Loucy (cell line): Measurements from ENCODE around the gene CDCP1.

Source experiments
- H2AFZ ChIP-seq: fragments of 200-600 bp; sonication (generic); 2 replicates; pipeline ENCODE4 v1.6.0; 2016; ENCODE audit warnings: antibody characterized with exemption, mild to moderate bottlenecking, low read length, moderate library complexity
- H3F3A ChIP-seq: fragments of 200-600 bp; 2 replicates; pipeline ENCODE4 v1.6.0; 2016; ENCODE audit warnings: antibody characterized with exemption, low read depth, mild to moderate bottlenecking
- H3K27me3 ChIP-seq: fragments of 200-600 bp; sonication (generic); 2 replicates; pipeline ENCODE4 v1.6.1; 2014; ENCODE audit warnings: low read length, mild to moderate bottlenecking; ENCODE audit not compliant: insufficient read depth, poor library complexity, severe bottlenecking
- H3K36me3 ChIP-seq: fragments of 200-600 bp; sonication (generic); 2 replicates; pipeline ENCODE4 v1.6.1; 2016; ENCODE audit warnings: low read length; ENCODE audit not compliant: insufficient read depth
- H3K4me1 ChIP-seq: fragments of 200-600 bp; sonication (generic); 2 replicates; pipeline ENCODE4 v1.5.1; 2014; ENCODE audit warnings: low read length, mild to moderate bottlenecking; ENCODE audit not compliant: insufficient read depth, poor library complexity, severe bottlenecking
- H3K4me2 ChIP-seq: fragments of 200-600 bp; sonication (generic); 2 replicates; pipeline ENCODE4 v1.6.0; 2014; ENCODE audit warnings: antibody characterized with exemption, low read length, low read depth, mild to moderate bottlenecking; ENCODE audit not compliant: poor library complexity, severe bottlenecking
- H3K4me3 ChIP-seq: fragments of 200-600 bp; sonication (generic); 2 replicates; pipeline ENCODE4 v1.5.1; 2014; ENCODE audit warnings: low read length, mild to moderate bottlenecking, mixed read lengths; ENCODE audit not compliant: poor library complexity, severe bottlenecking
- H3K79me2 ChIP-seq: fragments of 200-600 bp; sonication (generic); 2 replicates; pipeline ENCODE4 v1.6.1; 2014; ENCODE audit warnings: low read length; ENCODE audit not compliant: insufficient read depth
- H3K9ac ChIP-seq: fragments of 200-600 bp; sonication (generic); 2 replicates; pipeline ENCODE4 v1.6.0; 2014; ENCODE audit warnings: mild to moderate bottlenecking, low read depth, low read length, moderate library complexity; ENCODE audit not compliant: poor library complexity, severe bottlenecking
- H3K9me2 ChIP-seq: fragments of 200-600 bp; sonication (generic); replicated peaks from 2 replicates; pipeline ENCODE4 v1.6.1; 2016; ENCODE audit warnings: low read depth, low read length, mixed read lengths
- H3K9me3 ChIP-seq: fragments of 200-600 bp; sonication (generic); 2 replicates; pipeline ENCODE4 v1.6.1; 2014; ENCODE audit warnings: mild to moderate bottlenecking, antibody characterized with exemption, low read length, low read depth; ENCODE audit not compliant: insufficient read depth
- H4K20me1 ChIP-seq: fragments of 200-600 bp; sonication (generic); 2 replicates; pipeline ENCODE4 v1.6.0; 2014; ENCODE audit warnings: antibody characterized with exemption, low read length, mild to moderate bottlenecking; ENCODE audit not compliant: insufficient read depth, poor library complexity, severe bottlenecking
- EZH2phosphoT487 ChIP-seq: fragments of 200-600 bp; IDR thresholded peaks from 2 replicates; pipeline ENCODE4 v1.6.1; 2018; ENCODE audit warnings: antibody characterized with exemption, mild to moderate bottlenecking, moderate library complexity, borderline replicate concordance
- TF ChIP-seq, protein P1 (sequence below): fragments of 200-600 bp; sonication (generic); conservative IDR thresholded peaks from 2 replicates; pipeline ENCODE4 v1.5.1; 2014; ENCODE audit warnings: mild to moderate bottlenecking, antibody characterized with exemption, low read length

CDCP1 gene

DNA sequence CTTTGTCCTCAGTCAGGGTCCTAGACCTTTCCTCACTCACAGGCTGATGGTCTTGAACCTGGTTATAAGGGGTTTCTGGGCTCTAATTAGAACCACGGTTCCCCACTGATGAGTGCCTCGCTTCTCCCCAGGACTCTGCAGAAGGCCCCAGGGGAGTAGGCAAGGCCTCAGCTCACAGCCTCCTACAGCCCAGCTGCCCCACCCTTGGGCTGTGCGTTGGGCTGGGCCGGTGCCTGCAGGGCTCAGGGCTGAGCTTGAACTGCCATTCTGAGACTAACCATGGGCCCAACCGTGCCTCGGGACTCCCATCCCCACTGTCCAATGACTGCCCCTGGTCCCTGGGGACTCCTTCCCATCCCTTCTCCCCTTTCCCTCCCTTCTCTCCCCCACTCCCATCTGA is 94.5 kb downstream of the CDCP1 start:
- Histone ChIP-seq H3K4me1 (no peaks in the 10 kb centered on the region), H3K9me3 (no peaks in the 10 kb centered on the region), H4K20me1 (no peaks in the 10 kb centered on the region), H3K4me2 (no peak overlapping the region), H3K9me2 (no peaks in the 10 kb centered on the region), H3K36me3 (no peaks in the 10 kb centered on the region), H3K27me3 (no peaks in the 10 kb centered on the region), H3K79me2 (no peaks in the 10 kb centered on the region), H3F3A (no peaks in the 10 kb centered on the region), H2AFZ (no peak overlapping the region), H3K9ac (no peak overlapping the region), H3K4me3 (no peak overlapping the region)
- TF ChIP-seq EZH2phosphoT487, result no peak
- TF ChIP-seq, protein P1, sequence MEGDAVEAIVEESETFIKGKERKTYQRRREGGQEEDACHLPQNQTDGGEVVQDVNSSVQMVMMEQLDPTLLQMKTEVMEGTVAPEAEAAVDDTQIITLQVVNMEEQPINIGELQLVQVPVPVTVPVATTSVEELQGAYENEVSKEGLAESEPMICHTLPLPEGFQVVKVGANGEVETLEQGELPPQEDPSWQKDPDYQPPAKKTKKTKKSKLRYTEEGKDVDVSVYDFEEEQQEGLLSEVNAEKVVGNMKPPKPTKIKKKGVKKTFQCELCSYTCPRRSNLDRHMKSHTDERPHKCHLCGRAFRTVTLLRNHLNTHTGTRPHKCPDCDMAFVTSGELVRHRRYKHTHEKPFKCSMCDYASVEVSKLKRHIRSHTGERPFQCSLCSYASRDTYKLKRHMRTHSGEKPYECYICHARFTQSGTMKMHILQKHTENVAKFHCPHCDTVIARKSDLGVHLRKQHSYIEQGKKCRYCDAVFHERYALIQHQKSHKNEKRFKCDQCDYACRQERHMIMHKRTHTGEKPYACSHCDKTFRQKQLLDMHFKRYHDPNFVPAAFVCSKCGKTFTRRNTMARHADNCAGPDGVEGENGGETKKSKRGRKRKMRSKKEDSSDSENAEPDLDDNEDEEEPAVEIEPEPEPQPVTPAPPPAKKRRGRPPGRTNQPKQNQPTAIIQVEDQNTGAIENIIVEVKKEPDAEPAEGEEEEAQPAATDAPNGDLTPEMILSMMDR, result no peak

DNA sequence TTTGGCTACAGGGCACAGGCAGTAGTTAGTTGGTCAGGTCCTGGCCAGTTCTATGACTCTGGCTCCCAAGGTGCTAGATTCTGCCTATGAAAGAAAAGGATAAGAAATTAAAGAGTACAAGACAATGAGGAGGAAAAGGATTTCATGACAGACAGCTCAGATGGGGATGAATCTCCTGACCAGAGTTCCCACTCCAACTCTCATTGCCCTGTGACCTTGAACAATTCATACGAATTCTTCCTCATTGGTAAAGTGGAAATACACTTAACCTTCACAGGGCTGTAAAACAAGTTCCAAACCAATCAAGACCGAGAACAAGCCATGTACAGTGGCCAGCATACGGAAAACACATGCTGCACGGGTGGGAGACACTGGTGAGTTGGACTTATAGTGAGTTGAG is 96.4 kb downstream of the CDCP1 start:
- no peak overlapping the region for H2AFZ ChIP-seq
- H3K9ac ChIP-seq, result no peak overlapping the region
- no peaks in the 10 kb centered on the region for H3K4me1 ChIP-seq
- H3K36me3 ChIP-seq, result no peaks in the 10 kb centered on the region
- no peaks in the 10 kb centered on the region for H3K9me2 ChIP-seq
- H3K4me2 ChIP-seq, result no peak overlapping the region
- H3K4me3 ChIP-seq, result no peak overlapping the region
- no peaks in the 10 kb centered on the region for H3K27me3 ChIP-seq
- H4K20me1 ChIP-seq, result no peaks in the 10 kb centered on the region
- TF ChIP-seq EZH2phosphoT487, result no peak
- TF ChIP-seq, protein P1, result no peak
- no peaks in the 10 kb centered on the region for H3K9me3 ChIP-seq
- no peaks in the 10 kb centered on the region for H3F3A ChIP-seq
- H3K79me2 ChIP-seq, result no peaks in the 10 kb centered on the region

GRCh38 chr3:45048244-45048643 is 97.9 kb downstream of the CDCP1 start:
- H3K36me3 ChIP-seq, result no peaks in the 10 kb centered on the region
- H3K79me2 ChIP-seq, result no peaks in the 10 kb centered on the region
- no peaks in the 10 kb centered on the region for H3K4me1 ChIP-seq
- H3F3A ChIP-seq, result no peaks in the 10 kb centered on the region
- H4K20me1 ChIP-seq, result no peaks in the 10 kb centered on the region
- H3K4me2 ChIP-seq, result no peak overlapping the region
- no peaks in the 10 kb centered on the region for H3K27me3 ChIP-seq
- no peak overlapping the region for H2AFZ ChIP-seq
- no peaks in the 10 kb centered on the region for H3K9me2 ChIP-seq
- no peaks in the 10 kb centered on the region for H3K9me3 ChIP-seq
- no peak overlapping the region for H3K4me3 ChIP-seq
- H3K9ac ChIP-seq, result no peak overlapping the region
- TF ChIP-seq, protein P1, result no peak
